GM18526 (cell line): ENCODE data around the gene MRPL55.
A peak's percentile ranks its signal among the peaks of the same experiment; 100 is the strongest.

Source experiments
- POLR2A ChIP-seq: IDR thresholded peaks from 3 replicates; pipeline ENCODE4 v1.6.1; 2011; ENCODE audit not compliant: insufficient read length; ENCODE audit errors: extremely low read depth

The MRPL55 gene

DNA sequence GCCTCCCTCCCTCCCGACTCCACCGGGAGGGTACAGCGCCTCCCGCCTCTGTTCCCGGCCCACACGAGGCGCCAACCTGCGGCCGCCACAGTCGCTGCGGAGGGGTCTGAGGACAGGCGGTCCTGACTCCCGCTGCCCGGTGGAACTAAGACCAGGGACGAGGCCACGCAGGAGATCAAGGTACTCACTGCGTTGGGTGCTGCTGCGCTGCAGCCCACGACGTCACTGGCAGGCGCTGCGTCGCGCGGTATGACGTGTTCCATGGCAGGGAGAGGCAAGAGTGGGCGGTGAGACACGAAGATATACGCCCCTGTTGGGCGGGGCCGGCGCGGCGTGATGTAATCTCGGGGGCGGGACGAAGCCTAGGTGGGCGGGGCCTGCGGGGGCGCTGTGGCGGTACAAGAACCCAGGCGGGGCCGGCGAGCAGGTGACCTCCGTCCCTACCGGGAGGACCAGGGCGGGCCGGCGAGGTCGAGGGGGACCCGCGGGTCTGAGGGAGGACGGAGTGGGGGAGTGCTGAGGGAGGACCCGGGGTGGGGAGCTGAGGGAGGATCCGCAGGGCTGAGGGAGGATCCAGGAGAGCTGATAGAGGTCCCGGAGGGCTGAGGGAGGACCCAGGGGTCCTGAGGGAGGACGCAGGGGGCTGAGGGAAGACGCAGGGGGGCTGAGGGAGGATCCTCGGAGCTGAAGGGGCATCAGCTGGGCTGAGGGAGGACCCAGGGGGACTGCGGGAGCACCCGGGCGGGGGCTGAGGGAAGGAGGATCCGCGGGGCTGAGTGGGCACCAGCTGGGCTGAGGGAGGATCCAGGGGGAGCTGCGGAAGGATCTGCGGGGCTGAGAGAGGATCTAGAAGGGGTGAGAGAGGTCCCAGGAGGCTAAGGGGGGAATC is at the start of gene MRPL55:
Gene MRPL55 (minus strand): TSS at position 227 of the 889 bp plus-strand sequence. CDS start 1,039 bp downstream, outside the sequence.
- TF ChIP-seq POLR2A, result peak; percentile 91

DNA sequence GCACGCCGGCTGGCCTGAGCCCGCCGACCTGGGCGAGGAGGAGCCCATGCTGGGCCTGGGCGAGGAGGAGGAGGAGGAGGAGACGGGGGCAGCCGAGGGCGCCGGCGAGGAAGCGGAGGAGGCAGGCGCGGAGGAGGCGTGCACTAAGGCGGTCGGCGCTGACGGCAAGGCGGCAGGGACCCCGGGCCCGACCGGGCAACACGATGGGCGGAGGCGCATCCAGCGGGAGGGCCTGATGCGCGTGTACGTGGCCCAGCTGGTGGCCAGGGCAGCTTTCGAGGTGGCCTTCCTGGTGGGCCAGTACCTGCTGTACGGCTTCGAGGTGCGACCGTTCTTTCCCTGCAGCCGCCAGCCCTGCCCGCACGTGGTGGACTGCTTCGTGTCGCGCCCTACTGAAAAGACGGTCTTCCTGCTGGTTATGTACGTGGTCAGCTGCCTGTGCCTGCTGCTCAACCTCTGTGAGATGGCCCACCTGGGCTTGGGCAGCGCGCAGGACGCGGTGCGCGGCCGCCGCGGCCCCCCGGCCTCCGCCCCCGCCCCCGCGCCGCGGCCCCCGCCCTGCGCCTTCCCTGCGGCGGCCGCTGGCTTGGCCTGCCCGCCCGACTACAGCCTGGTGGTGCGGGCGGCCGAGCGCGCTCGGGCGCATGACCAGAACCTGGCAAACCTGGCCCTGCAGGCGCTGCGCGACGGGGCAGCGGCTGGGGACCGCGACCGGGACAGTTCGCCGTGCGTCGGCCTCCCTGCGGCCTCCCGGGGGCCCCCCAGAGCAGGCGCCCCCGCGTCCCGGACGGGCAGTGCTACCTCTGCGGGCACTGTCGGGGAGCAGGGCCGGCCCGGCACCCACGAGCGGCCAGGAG is 49.3 kb upstream of the MRPL55 start:
- TF ChIP-seq POLR2A, result no peak

DNA sequence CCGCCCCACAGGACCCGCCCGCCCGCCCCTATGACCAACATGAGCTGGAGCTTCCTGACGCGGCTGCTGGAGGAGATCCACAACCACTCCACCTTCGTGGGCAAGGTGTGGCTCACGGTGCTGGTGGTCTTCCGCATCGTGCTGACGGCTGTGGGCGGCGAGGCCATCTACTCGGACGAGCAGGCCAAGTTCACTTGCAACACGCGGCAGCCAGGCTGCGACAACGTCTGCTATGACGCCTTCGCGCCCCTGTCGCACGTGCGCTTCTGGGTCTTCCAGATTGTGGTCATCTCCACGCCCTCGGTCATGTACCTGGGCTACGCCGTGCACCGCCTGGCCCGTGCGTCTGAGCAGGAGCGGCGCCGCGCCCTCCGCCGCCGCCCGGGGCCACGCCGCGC is 48.6 kb upstream of the MRPL55 start:
- TF ChIP-seq POLR2A, result no peak

DNA sequence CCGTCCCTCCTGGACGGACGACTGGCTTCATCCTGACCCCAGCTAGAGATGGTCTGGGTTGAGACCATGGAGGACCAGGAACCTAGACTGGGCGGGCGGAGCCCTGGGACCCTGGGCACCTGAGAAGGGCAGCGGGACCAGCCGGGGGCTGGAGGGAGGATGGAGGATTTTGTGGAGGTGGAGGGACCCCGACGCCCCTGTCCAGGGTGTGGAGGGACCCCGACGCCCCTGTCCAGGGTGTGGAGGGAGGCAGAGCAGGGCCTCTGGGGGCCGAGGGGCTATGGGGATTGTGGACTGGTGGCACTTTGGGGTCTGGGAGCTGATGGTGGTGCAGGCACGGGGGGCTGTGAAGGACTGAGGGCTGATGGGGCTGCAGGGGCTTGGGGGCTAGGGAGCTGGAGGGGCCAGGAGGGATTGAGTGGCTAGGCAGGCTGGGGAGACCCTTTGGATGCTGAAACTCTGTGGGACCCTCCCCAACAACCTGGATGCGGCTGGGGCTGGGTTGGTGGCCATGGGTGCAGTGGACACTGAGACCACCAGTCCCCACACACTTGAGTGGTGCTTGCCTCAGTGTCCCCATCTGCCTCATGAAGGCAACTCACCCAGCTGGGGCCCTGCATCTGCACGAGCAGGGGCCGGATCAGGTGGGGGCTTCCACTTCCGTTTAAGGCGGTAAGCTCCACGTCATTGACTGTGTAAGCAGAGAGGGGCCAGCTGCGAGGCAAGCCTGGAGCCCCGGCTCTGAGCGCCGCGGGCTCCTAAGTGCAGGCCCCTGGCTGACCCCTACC is 48.0 kb upstream of the MRPL55 start:
- no peak for TF ChIP-seq POLR2A

DNA sequence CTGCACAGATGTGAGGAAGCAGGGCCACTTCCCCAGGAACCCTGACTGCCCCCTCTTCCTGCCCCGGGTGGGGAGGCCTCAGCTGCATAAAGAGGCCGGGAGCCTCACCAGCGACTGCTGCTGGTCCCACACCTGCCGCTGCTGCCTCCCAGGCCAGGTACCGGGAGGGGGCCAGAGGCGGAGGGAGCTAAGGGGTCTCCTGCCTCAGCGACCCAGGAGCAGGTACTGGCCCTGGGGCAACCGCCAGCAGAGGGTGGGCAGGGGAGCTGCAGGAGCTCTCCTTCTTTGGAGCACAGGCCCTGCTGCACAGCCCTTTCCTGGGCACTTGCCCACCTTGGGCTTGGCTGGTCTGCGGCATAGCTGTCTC is 47.4 kb upstream of the MRPL55 start:
- no peak for TF ChIP-seq POLR2A

DNA sequence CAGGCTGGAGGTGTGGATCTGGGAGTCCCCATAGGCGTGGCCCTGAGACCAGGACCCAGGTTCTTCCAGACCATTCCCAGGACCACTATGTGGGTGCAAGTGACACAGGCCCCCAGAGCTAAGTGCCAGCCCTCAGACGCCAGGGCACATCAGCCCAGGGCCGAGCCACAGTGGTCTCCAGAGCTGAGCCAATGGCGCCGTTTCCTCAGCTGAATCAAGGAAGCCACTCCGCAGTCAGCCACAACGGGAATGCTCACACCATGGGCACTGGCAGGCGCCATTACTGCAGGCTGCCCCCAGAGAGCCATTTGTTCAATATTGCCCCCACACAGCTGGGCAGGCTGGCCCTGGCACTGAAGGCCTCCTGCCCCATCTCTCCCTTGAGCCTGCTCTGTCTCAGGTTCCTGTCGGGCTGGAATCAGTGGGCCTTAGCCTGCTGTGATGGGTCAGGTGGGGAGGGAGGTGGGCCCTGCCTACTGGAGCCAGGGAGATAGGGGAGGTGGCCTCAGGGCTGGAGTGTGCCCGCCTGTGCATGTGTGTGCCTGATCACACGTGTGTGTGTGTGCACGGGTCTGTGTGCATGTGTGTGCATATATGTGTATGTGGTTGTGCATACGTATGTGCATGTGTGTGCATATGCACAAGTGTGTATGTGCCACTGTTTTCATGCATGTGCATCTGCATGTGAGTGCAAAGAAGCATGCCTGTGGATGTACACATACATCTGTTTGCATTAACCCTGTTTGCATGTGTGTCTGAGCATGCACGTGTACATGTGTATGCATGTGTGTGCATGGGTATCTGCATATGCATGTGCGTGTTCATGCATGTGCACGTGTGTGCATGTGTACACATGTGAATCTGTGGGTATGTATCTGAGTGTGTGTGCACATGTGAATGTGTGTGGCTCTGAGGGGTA is 46.8 kb upstream of the MRPL55 start:
- no peak for TF ChIP-seq POLR2A

DNA sequence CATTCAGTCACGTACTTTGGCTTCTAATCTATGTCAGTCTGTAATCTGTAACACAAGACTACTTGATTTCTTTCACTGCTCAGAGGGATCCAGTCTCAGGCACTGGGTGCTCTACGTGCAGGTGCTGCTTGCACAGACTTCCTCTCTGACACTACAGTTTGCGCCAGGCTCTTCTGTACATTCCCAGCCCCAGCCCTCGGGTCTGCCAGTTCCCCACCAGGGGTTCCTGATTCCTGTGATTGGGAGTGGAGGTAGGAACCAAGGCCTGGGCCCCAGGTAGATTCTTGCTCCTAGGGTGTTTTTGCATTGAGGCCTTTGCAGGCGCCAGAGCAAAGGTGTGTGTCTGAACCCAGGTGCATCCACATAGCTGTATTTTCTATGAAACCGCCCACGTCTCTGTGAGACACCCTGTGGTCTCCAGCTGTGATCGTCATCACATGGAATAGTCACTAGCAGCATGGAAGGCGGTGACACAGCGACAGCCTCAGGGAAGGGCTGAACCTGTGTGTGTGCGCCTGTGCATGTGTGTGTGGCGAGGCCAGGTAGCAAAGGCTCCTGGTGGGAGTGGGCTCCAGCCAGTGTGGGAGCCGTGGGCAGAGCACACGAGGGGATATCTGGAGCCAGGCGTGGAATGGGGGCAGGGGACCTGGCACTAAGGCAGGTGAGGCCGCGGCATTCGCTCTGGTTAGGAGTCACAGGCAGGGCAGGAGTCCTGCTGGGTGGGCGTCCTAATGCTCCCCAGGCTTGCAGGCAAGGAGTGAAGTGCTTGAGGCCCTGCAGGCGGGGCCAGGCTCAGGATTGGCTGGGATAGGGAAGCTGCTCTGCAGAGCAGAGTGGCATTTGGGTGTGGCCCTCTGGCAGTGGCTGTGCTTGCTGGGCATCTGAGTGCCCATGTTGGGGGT is 45.8 kb upstream of the MRPL55 start:
- no peak for TF ChIP-seq POLR2A

DNA sequence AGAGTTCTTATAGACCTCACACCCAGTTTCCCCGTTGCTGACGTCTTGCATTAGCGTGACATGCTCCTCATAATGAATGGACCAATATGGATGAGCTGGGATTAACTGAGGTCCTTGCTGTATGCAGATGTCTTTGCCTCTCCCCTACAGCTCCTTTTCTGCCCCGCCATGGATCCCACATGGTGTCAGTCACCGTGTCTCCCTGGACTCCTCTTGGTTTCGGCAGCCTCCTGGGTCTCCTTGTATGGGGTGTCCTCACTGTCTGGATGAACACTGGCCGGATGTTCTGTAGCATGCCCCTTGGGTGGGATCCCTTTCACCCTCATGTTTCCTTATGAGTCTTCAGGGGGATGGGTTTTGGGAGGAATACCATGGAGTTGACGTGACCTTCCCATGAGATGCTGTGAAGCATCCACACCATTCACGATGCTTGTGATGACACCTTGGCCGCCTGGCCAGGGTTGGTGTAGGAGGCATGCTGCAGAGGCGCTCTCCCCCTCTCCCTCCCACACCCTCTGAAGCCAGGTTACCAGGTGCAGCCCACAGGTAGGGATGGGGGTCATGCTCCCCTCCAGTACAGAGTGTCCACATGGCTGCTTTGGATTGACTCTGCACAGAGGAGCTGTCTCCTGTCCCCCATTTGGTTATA is 45.0 kb upstream of the MRPL55 start:
- no peak for TF ChIP-seq POLR2A

DNA sequence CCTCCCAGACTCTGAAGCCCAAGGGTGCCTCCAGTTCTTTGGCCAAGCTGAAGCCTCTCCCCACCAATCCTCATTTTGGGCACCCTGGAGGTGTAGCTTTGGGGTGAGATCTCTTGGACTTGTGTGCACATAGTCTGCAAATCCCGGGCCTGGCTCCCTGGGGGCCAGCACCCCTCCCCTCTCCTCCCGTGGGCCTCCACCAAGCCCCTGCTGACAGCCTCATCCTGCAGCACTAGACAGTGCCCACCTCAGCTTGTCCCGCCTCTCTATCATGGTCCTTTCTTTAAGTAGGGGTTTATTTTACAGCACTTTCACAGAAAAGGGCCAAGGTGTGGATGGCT is 43.8 kb upstream of the MRPL55 start:
- TF ChIP-seq POLR2A, result no peak

DNA sequence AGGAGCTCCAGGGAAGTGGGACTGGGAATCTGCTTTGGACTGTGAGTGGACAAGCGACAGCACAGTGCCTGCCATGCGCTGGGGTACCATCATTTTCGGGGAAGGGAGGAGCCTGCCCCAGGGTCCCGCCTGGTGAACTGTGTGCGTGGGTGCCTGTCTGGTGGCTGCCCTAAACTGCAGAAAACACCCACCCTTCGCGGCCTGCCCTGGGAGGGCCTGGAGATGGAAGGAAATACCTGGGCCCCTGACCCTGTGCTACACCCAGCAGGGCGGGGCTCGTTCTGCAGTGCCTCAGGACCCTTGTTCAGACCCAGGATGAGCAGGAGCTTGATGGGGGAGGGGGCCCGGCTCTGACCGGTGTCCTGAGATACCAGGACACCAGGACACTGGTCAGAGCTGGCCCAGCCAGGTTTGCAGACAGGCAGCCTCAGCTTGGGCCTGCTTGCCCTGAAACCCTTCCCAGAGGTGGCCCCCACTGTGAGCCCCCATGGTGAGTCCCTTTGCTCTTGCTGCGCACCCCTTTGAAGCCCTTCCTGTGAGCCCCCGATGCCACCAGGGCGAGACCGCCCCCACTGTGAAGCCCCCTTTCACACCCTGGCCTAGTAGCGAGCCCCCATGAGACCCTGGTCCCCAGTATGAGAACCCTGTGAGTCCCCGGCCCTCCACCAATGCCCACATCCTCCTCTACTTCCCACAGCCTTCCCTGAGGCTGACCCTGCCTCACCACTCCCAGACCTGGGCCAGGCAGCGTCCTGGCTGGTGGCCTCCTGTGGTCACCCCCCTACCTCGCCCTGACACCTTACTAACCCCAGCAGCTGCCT is 43.2 kb upstream of the MRPL55 start:
- no peak for TF ChIP-seq POLR2A

DNA sequence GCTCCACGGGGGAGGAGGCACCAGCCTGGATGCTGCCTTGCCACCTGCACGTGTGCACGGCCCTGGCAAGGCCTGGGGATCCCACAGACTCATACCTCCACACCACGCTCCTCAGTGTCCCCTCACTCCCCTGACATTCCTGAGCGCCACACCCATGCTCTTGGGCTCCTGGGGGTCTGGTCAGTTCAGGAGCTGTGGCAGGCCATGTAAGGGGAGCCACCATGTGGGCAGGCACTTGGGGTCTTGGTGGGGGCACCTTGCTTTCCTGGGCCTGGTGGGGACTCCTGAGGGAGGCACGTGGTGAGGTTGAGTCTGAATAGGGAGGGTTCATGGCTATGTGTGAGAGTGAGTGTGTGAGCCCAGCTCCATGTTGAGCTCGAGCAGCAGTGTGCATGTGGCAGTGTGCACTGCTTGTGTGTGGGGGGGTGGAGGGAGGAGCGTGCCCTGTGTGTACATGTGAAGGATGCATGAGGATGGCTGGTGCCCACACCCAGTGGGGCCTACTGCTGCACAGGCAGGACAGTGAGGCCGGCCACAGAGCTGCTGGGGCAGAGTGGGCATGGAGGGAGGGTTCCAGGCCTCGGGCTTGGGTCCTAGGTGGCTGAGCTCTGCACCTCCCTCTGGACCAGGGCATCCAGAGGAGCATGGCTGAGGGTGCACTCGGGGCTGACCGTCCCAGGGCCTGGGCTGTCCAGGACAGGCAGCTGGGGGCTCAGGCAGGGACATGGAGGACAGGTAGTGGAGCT is 42.3 kb upstream of the MRPL55 start:
- TF ChIP-seq POLR2A, result no peak
